ENCODE measurements around the gene PLXNA1.

DNA sequence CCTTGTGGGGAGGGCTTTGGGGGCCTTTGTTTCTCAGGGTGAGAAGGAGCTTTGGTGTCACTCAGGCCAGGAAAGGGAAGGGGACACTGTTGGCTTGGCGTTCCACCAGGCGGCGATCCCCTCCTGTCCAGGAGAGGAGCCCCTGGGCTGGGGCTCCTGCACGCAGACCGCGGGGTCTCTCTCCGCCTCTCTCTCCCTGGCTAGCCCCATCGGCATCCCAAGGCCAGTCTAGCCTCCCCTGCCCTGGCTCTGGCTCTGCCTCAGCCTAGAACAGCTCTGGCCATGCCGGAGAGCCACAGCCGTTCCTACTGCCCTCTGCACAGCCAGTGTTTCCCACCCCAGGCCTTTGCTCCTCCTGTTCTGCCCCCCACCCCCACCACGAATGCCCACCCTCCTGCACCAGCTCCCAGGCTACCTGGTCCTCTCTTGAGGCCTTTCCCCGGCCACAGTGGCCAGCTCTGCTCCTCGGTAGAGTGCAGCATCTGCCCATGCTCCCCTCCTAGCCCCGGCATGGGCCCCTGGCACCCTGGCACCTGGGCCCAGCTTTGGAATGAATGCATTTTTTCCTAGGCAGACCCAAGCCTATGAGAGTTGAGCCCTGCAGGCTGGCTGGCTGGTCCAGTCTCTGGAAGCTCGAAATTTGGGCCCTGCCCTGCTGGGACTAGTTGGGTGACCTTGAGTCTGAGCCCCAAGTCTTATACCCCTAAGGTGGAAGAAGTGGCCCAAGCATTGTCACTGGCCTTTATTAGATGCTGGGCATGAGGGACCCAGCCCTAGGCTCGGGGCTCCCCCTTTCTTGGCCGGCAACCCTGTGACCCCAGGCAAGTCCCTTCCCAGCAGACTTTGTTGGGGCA lies 2.4 kb downstream of the PLXNA1 start:
- no peak for TF ChIP-seq TEAD4 (IDR thresholded peaks at IDR 0.05)
- TF ChIP-seq EP300 (IDR thresholded peaks at IDR 0.05; ENCODE audit: borderline replicate concordance) = no peak
- TF ChIP-seq EGR1 (IDR thresholded peaks at IDR 0.05) = no peak
- TF ChIP-seq CEBPB (IDR thresholded peaks at IDR 0.05) = no peak
- TF ChIP-seq, protein P1, sequence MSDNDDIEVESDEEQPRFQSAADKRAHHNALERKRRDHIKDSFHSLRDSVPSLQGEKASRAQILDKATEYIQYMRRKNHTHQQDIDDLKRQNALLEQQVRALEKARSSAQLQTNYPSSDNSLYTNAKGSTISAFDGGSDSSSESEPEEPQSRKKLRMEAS (IDR thresholded peaks at IDR 0.05) = no peak
- TF ChIP-seq RAD21 (IDR thresholded peaks at IDR 0.05; ENCODE audit: low read depth) = no peak
- no peak for TF ChIP-seq CREB1 (IDR thresholded peaks at IDR 0.05; ENCODE audit: low read depth)
- no peak for TF ChIP-seq TAF1 (IDR thresholded peaks at IDR 0.05; ENCODE audit: low read depth)
- no peak for TF ChIP-seq NFIC (IDR thresholded peaks at IDR 0.05)

Data from Ishikawa (cell line).